Uterus (tissue), 2 donors: ENCODE data around the gene PSEN1.

ENCODE experiments used
- POLR2A ChIP-seq, 2 donors: fragments of 450-650 bp; IDR thresholded peaks; one replicate each; pipeline ENCODE4 v1.6.1; 2016; ENCODE audit warnings: antibody characterized with exemption in 2 of 2, mild to moderate bottlenecking in 1 of 2, moderate library complexity in 1 of 2
- TF ChIP-seq, protein P1 (sequence below), 4 experiments: fragments of 200-600 bp in 2 of 4; fragments of 450-650 bp in 2 of 4; sonication (generic) in 2 of 4; IDR thresholded peaks; one replicate each; pipeline ENCODE4 v1.5.1; 2016 to 2019; ENCODE audit warnings: antibody characterized with exemption in 4 of 4, mild to moderate bottlenecking in 2 of 4, moderate library complexity in 1 of 4

GRCh38 chr14:73245480-73246325 is 109.4 kb downstream of the PSEN1 start:
- TF ChIP-seq POLR2A (IDR thresholded peaks at IDR 0.05) = no peak
- TF ChIP-seq, protein P1, sequence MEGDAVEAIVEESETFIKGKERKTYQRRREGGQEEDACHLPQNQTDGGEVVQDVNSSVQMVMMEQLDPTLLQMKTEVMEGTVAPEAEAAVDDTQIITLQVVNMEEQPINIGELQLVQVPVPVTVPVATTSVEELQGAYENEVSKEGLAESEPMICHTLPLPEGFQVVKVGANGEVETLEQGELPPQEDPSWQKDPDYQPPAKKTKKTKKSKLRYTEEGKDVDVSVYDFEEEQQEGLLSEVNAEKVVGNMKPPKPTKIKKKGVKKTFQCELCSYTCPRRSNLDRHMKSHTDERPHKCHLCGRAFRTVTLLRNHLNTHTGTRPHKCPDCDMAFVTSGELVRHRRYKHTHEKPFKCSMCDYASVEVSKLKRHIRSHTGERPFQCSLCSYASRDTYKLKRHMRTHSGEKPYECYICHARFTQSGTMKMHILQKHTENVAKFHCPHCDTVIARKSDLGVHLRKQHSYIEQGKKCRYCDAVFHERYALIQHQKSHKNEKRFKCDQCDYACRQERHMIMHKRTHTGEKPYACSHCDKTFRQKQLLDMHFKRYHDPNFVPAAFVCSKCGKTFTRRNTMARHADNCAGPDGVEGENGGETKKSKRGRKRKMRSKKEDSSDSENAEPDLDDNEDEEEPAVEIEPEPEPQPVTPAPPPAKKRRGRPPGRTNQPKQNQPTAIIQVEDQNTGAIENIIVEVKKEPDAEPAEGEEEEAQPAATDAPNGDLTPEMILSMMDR (IDR thresholded peaks at IDR 0.05) = no peak
